Measurements from ENCODE around the gene PRUNE2. TPM values are rescaled to one million over a fixed set of nuclear protein-coding genes. Genes with fewer than 3 reads are reported as not detected.

Gene PRUNE2
- total and polyA plus RNA-seq, 9 of the 15 experiments (the other 6 are each of a cell fraction or from before 2014, with no cell fraction given), result 0.05 to 0.45 (median 0.18) TPM; not detected in 1

DNA sequence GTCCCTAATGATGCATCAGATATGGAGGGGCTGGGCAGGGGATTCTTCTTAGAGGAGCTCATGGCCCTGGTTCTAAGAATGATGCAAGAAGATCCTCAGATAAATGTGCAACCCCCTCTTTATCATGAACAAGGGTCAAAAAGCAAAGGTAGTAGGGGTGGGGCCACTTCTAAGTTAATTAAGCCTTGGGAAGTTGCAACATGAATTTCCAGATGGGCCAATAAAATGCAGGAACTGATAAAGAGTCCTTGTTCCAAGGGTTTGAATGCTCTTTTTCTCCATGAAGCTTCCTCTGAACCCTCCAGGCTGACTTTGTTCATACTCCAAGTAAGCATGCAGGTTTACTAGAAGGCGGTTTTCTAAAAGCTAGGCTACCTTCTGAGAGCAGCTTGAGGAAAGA lies 116.1 kb downstream of the PRUNE2 start:
- TF ChIP-seq CBX3 (IDR thresholded peaks at IDR 0.05; ENCODE audit: borderline replicate concordance in 1 of 2, low read length in 2 of 2) (no peak), PML (IDR thresholded peaks at IDR 0.05; ENCODE audit: low read length) (no peak), HDAC1 (IDR thresholded peaks at IDR 0.05) (no peak), PHB (CRISPR knock-in tag; IDR thresholded peaks at IDR 0.05) (no peak), ZNF586 (CRISPR knock-in tag; conservative IDR thresholded peaks at IDR 0.05) (no peak), ZNF184 (CRISPR knock-in tag; IDR thresholded peaks at IDR 0.05) (no peak), CREBBP (IDR thresholded peaks at IDR 0.05; ENCODE audit: low read depth, low read length) (no peak), SRSF7 (optimal IDR thresholded peaks at IDR 0.05; ENCODE audit: low read depth, low read length) (no peak), SMARCC2 (IDR thresholded peaks at IDR 0.05; ENCODE audit: low read depth) (no peak), SAFB2 (IDR thresholded peaks at IDR 0.05; ENCODE audit: borderline replicate concordance, low read depth, low read length, severe bottlenecking) (no peak), ILF3 (IDR thresholded peaks at IDR 0.05; ENCODE audit: borderline replicate concordance) (no peak), ZNF561 (CRISPR knock-in tag; conservative IDR thresholded peaks at IDR 0.05) (no peak)
- TF ChIP-seq, protein P1, sequence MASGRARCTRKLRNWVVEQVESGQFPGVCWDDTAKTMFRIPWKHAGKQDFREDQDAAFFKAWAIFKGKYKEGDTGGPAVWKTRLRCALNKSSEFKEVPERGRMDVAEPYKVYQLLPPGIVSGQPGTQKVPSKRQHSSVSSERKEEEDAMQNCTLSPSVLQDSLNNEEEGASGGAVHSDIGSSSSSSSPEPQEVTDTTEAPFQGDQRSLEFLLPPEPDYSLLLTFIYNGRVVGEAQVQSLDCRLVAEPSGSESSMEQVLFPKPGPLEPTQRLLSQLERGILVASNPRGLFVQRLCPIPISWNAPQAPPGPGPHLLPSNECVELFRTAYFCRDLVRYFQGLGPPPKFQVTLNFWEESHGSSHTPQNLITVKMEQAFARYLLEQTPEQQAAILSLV (tag; IDR thresholded peaks at IDR 0.05), result no peak
- TF ChIP-seq, protein P2, sequence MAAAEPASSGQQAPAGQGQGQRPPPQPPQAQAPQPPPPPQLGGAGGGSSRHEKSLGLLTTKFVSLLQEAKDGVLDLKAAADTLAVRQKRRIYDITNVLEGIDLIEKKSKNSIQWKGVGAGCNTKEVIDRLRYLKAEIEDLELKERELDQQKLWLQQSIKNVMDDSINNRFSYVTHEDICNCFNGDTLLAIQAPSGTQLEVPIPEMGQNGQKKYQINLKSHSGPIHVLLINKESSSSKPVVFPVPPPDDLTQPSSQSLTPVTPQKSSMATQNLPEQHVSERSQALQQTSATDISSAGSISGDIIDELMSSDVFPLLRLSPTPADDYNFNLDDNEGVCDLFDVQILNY (CRISPR knock-in tag; IDR thresholded peaks at IDR 0.05), result no peak
- no TSS peak for BruUV-seq (replicated peaks)
- H3K4me3 ChIP-seq, result no peak overlapping the region
- intact Hi-C loops (cut with micrococcal nuclease) (no loop called here), in situ Hi-C loops (cut with MboI) (no loop called here)
- H3K9me1 ChIP-seq (ENCODE audit: control insufficient read depth, insufficient read depth, low read length), result no peaks in the 10 kb centered on the region
- no peaks in the 10 kb centered on the region for H3K79me2 ChIP-seq (ENCODE audit: control insufficient read depth, insufficient read depth, low read length)
- no peak for DNase-seq (ENCODE audit: extremely low read depth in 1 of 4, low spot score in 3 of 4)
- H3K9ac ChIP-seq (ENCODE audit: insufficient read depth in 1 of 2, low read depth in 2 of 2, low read length in 2 of 2), result no peak overlapping the region
- H3K27me3 ChIP-seq (ENCODE audit: control insufficient read depth in 2 of 2, insufficient read depth in 2 of 2, low read length in 2 of 2), result peaks cover 0 to under 1% of the 10 kb centered on the region in 2 experiments; a peak in 2 of 5 replicates
- POLR2A ChIA-PET, result no interaction called here
- no peaks in the 10 kb centered on the region for H3K4me1 ChIP-seq (replicated peaks in 1 of 2; ENCODE audit: control insufficient read depth in 2 of 2, insufficient read depth in 2 of 2, low read length in 2 of 2)
- H3K27ac ChIP-seq (ENCODE audit: extremely low read depth, low read depth, low read length), result no peak overlapping the region
- H3K9me3 ChIP-seq (replicated peaks; ENCODE audit: control insufficient read depth, insufficient read depth, low read depth, low read length), result no peaks in the 10 kb centered on the region
- no peak overlapping the region for H3K4me2 ChIP-seq (ENCODE audit: insufficient read depth, low read length)
- CTCF ChIA-PET (ENCODE audit: low intra/inter-chr PET ratio), result no interaction called here
- ATAC-seq, result no peak
- WGBS (ENCODE audit: insufficient coverage, low coverage, missing lambda C conversion rate), result 0% methylated on average over 1 of the region's 1 CpG
- no peak overlapping the region for H2AFZ ChIP-seq (ENCODE audit: low read depth, low read length)
- no peaks in the 10 kb centered on the region for H3K36me3 ChIP-seq (ENCODE audit: control insufficient read depth, insufficient read depth, low read length)
- H4K20me1 ChIP-seq (replicated peaks; ENCODE audit: control insufficient read depth, insufficient read depth, low read length), result no peaks in the 10 kb centered on the region
- FAIRE-seq, result no peak

Data from K562 (cell line).